AG09319 (cell line): ENCODE results near the gene ADGRG3.

Source experiments
- DNase-seq: peaks from one replicate; pipeline ENCODE4 v3.0.0-alpha.2; 2010; ENCODE audit warnings: low read depth; ENCODE audit errors: extremely low read depth
- CTCF ChIP-seq: IDR thresholded peaks from 2 replicates; pipeline ENCODE4 v1.5.1; 2011; ENCODE audit warnings: low read depth, mild to moderate bottlenecking, inconsistent platforms, low read length, moderate library complexity

The ADGRG3 gene

GRCh38 chr16:57634171-57634570, 33.9 kb upstream of the ADGRG3 start:
- no peak for TF ChIP-seq CTCF
- no peak for DNase-seq

- TF ChIP-seq CTCF, result no peak
- DNase-seq, result no peak
These were observed 32.6 kb upstream of the ADGRG3 start for GRCh38 chr16:57635266-57636097.

- DNase-seq, result no peak
These were observed 31.9 kb upstream of the ADGRG3 start for GRCh38 chr16:57636184-57636583.

GRCh38 chr16:57637020-57637419, 31.1 kb upstream of the ADGRG3 start:
- DNase-seq, result no peak
- no peak for TF ChIP-seq CTCF

More at GRCh38 chr16:57636184-57636583, 31.9 kb upstream of the ADGRG3 start:
- TF ChIP-seq CTCF, result no peak

GRCh38 chr16:57637424-57637823, 30.7 kb upstream of the ADGRG3 start:
- TF ChIP-seq CTCF, result no peak
- DNase-seq, result no peak

- no peak for DNase-seq
- no peak for TF ChIP-seq CTCF
These were observed 30.1 kb upstream of the ADGRG3 start for GRCh38 chr16:57637965-57638364.

- DNase-seq, result no peak
These were observed 29.7 kb upstream of the ADGRG3 start for GRCh38 chr16:57638381-57638780.

More at GRCh38 chr16:57638381-57638780, 29.7 kb upstream of the ADGRG3 start:
- no peak for TF ChIP-seq CTCF
